NCI-H2029 (cell line): ENCODE measurements around the gene PDE6B.

Source experiments
- DNase-seq: peaks from one replicate; lab custom pipeline; 2025; lab: John Stamatoyannopoulos, UW

The PDE6B gene

DNA sequence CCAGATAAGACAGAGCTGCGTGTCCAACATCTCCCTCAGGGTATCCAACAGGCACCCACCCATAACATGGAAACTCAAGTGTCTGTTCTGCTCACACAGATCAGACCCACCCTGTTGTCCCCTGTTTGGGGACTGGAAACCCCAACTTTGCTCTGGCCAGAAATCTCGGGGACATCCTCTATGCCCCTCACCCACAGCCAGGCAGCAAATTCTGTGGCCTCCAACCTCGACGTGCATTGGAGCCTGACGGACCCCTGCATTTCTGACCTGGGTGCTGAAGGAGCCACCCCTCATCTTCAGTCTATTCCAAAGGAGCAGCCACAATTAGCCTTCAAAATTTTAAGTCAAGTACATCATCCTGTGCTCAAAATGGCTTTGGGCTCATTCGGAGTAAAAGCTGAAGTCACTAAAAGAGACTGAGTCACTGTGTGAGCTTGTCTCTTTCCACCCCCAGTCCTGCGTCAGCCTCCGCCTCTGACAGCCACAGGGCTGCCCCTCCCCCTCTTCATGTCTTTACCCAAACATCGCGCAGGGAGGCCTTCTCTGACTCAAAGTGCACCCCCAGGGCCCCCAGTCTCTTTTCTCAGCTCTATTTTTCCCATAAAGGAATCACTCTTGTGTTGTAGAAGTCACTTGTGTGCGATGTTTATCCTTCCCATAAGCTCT lies 24.4 kb upstream of the PDE6B start:
- no peak for DNase-seq

DNA sequence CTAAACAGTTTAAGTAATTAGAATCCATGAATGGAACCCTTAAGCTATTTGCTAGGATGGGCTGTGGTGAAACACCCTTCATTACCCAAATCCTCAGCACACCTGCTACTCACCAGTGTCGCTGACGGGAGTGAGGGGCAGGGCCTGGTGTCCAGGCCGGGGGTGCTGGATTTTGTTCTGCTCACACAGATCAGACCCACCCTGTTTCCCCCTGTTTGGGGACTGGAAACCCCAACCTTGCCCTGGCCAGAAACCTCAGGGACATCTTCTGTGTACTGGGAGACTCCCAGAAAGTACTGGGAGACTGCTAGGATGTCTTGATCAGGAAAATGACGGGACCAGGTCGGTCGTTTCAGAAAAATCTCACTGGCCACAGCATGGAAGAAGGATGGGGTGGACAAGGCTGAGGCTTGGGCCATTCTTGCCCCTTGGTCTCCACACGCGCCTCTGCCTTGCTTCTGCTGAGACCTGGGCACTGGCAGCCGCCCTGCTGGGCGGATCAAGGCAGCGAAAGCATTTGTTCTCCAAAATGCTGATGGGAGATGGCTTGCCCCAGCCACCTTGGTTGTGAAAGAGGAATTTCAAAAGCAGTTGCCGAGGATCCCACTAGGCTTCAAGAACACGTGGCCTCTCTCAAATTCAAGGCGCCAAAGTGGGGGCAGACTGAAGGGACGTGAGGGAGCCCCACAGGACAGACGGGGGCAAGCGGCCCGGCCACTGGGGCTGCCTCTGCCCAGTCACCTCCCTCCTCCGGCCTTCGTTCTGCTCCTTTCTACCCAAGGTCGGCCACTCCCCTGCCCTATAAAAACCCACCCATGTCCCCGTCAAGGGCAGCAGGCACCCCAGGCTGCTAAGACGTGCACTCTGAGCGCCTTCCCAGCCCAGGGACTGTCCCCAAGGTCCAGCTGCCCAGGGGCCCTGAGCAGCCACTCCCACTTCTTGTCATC lies 23.5 kb upstream of the PDE6B start:
- no peak for DNase-seq

DNA sequence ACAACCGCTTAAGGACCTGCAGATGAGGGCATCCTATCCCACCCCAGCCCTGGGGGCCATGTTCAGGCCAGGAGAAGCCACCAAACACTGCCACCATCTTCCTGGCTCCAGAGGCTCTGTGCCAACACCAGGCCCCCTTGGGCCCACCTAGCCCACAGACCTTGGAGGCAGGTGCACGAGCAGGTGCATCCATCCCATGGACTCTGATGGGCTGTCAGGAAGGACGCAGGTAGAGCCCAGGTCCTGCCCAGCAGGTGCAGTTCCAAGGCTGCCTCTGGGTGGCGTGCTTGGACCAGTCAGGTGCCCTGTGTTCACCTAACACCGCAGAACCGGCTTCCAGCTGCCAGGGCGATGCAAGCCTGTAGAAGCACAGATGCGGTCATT lies 22.8 kb upstream of the PDE6B start:
- peak; percentile 57 for DNase-seq

DNA sequence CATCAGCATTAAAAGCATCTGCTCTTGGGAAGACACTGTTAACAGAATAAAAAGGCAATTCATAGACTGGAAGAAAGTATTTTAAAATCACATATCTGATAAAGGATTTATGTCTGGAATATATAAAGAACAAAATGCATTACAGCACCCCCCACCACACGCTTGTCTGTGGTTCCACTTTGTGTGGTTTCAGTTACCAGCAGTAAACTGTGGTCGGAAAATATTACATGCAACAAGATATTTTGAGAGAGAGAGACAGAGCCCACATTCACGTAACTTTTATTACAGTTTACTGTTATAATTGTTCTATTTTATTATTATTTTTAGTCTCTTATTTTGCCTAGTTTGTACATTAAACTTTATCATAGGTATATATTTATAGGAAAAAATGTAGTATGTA lies 21.2 kb upstream of the PDE6B start:
- no peak for DNase-seq

DNA sequence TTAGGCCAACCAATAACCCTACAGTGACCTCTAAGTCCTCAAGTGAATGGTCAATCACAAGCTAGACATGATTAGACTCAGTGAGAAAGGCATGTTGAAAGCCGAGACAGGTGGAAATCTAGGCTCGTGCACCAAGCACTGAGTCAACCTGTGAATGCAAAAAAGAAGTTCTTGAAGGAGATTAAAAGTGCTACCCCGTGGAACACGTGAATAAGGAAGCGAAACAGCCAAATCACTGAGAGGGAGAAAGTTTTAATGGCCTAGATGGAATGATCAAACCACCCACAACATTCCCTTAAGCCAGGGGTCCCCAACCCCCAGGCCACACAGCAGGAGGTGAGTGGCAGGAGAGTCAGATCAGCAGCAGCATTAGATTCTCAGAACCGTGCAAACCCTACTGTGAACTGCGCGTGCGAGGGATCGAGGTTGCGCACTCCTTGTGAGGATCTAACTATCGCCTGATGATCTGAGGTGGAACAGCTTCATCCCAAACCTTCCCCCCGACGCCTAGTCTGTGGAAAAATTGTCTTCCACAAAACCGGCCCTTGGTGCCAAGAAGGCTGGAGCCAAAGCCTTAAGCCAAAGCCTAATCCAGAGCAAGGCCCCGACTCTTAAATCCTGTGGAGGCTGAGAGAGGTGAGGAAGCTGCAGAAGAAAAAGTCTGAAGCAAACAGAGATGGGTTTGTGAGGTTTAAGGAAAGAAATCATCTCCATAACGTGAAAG lies 19.5 kb upstream of the PDE6B start:
- DNase-seq = no peak

DNA sequence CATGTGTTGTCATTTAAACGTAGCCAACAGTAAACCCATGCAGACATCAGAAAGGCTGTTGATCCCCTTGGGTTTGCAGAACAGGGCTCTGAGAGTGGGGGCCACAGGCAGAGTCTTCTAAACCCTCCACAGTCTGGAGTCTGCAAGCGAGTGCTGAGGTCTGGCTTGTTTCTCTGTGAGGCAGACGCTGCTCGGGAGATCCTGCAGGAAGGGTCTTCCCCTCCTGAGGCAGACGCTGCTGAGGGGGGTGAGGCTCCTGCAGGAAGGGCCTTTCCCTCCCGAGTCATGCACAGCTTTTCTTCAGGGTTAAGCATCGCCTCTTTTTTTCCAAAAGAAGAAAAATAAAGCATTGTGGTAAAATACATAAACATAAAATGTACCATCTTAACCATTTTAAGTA lies 17.1 kb upstream of the PDE6B start:
- DNase-seq = no peak

DNA sequence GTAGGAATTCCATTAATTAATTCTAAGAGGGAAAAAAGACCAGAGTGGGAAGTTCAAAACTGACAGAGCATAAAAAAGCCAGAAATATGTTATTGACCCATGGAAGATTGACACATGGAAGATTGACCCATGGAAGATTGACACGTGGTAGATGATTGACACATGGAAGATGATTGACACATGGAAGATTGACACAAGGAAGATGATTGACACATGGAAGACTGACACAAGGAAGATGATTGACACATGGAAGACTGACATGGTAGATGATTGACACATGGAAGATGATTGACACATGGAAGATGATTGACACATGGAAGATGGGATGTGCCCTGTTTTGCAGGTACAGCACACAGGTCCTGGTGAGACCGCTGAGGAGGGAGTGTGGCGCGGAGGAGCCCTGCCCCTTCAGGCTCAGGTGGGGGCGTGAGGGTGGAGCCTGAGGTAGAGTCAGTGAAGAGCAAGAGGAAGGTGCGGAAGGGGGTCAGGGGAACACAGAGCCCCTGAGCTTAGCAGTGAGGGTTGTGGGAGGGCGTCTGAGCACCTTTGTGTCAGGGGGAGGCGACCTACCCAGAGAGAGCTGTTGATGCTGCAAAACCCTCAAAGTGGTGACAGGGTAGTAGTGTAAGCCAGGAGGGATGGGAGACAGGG lies 15.8 kb upstream of the PDE6B start:
- DNase-seq = no peak

DNA sequence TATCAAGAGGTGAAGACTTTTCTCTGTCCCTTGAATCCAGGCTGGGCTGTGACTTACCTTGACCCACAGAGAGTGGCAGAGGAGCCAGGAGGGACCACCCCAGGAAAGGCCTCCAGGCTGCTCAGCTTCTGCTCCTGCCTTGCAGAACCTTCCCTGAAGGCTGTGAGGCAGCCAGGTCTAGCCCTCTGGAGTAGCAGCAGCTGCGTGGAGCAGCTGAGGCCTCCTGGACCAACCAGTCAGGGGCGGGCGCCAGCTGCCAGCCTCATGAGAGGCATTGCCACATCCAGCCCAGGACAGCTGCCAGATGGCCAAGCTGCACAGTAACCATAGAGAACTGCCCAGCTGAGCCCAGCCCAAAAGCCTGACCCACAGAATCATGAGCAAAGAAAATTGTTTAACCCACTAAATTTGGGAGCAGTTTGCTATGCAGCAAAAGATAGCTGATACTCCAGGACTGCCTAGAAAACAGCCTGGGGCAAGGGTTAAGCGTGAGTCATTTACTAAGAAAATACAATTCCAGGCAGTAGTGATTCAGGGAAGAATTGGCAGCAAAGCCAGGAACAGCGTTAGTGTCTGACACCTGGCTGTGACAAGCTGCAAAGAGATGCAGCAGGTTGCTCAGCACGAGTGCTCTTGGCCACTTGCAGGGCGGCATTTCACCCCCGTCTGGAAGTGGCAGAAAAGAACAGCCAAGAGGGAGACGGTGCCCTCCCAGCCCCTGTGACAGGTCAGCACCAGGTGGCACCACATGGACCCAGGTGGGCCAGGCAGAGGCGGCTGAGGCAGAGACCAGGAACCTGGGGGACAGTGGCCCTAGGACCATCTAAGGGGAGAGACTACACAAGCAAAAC lies 14.7 kb upstream of the PDE6B start:
- peak; percentile 75 for DNase-seq

DNA sequence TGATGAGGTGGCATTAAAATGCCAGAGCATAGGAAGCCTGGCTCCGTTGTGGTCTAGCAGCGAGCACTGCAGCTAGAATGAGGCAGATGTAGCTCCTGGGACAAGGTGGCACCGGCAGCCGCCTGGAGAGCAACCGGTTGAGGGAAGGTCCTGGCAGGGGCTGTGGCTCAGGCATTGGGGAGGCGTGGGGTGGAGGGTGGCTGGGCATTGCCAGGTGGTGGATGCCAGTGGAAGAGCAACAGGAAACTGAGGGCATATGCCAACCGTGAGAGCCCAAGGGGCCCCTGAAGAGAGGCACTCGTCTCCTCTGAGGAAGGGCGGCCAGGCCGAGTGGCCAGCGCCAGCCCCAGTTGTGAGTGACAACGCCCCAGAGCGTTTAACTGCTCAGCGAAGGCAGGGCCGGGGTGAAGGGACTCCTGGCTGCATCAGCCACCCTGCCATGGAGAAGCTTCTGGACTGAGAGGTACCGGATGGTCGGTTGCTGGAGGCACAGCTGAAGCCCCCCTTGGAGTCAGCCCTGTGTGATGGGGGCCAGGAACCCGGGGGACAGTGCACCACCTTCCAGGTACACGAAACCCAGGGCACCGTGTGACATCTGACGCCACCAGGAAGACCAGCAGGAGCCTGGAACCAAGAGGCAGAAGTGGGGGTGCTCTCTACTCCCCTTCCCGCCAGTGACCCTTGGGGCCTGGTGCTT lies 13.2 kb upstream of the PDE6B start:
- no peak for DNase-seq

DNA sequence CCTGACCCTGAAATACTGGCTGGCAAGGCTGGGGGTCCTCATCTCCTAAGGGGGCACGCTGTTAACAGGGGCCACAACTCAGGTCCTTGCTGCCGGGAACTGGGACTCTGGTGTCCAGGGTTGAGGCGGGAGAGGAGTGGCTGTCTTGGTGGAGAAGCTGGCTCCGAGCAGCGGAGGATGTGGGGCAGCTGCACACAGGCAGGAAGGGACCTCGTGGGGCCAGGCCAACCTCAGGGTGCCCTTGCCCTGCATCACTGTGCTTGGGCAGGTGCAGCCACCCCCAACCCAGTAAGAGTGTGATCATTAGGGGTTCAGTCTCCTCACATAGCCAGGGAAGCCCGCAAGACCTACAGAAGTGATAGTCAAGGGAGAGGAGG lies 12.6 kb upstream of the PDE6B start:
- no peak for DNase-seq

DNA sequence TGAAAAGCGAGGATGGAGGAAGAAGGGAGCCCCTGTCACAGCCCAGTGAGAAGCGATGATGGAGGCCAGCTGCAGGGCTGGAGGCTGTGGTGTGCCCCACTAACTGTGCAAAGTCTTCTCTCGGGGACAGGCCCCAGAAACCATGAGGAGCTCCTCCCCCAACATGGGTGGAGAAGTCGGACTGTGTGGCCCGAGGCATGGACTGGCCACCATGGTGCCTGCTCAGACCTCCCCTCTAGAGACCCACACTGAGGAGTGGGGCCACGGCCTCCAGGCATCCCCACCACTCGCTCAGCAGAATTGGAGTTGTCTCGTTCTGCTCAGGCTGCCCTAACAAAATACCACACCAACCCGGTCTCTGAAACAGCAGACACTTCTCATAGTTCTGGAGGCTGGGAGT lies 12.2 kb upstream of the PDE6B start:
- no peak for DNase-seq

DNA sequence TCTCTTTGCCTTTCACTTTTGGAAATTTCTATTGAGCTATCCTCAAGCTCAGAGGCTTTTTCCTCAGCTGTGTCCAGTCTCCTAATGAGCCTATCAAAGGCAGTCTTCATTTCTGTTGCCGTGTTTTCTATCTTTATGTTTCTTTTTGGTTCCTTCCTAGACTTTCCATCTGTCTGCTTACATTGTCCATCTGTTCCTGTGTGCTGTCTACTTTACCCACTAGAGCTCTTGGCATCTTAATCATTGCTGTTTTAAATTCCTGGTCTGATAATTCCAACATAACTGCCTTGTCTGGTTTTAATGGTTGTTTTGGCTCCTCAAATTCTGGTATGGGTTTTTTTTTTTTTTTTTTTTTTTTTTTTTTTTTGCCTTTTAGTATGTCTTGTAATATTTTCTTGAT lies 9.3 kb upstream of the PDE6B start:
- no peak for DNase-seq

DNA sequence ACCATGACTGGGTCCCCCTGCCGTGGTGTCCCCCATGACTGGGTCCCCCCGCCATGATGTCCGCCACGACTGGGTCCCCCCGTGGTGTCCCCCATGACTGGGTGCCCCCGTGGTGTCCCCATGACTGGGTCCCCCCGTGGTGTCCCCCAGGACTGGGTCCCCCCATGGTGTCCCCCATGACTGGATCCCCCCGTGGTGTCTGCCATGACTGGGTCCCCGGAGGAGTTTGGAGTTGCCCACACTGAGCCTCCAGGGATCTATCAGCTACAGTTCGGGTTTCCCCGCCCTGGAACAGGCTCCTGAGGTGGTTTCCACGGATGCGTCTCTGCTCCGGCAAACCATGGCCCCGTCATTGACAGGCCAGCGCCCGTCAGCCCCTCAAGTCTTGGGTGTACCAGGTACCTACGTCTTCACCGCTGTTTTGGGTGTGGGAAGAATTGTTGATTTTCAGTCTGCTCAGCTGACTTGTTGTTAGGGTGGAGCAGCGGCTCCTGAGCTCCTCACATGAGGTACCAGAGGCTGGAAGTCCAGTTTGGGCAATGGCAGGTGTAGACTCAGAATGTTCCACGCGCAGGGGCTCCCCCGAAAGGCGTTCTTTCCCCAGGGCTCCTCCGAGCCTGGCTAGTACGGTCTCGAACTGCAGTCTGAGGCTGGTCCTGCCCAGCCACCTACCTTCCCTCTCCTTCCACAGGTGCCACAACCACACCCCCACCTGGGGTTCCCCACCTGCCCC lies 8.3 kb upstream of the PDE6B start:
- no peak for DNase-seq

DNA sequence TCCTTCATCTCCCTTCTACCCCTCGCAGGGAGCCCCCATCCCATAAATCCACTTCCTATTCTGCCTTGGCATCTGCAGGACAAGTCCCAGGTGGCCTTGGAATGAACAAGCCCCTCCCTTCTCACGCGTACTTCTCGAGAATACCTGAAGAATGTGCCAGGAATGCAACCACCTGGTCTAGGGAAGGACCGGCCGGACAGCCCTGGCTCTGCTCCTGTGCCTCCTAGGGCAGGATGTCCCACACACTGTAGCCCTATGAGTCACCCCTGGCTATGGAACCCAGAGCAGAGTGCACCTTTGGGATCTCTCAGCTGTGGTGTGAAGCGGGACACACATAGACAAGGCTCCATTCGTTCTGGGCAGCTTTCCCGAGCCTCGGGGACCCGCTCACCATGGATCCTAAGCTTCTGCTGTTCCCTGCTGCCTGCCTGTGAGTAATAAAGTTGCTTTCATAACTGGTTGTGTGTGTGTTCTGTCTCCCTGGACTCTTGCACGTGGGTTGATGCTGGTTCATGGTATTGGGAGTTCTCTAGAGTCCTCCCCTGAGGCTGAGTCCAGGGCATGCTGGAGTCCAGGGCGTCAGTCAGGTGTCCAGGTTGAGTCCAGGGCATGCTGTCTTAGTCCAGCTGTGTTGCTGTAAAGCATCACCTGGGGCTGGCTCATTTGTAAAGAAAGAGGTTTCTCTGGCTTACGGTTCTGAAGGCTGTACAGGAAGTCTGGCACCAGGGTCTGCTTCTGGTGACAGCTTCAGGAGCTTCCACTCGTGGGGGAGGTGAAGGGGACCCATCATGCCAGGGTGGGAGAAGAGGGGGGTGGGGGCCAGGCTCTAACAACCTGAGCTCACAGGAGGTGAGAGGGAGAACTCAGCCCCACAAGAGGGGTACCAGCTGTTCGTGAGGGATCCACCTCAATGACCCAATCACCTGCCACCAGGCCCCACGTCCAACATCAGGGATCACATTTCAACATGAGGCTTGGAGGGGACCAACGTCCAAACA lies 7.4 kb upstream of the PDE6B start:
- DNase-seq = no peak

DNA sequence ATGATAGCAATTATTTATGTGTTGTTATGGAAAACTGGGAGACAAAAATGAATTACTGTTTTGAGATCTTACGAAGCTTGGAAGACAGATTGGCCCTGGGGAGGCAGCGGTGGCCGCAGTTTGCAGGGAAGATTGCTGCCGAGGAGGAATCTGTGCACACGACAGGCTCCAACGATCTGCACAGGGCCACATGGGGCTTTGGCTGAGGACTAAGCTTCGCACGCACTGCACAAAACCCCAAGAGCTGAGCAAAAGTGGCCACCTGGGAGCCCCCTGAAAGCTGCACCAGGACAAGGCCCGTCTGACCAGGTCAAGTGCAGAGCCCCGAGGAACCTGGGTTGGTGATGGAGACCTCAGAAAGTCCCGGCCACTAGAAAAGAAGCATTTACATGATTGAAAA lies 5.2 kb upstream of the PDE6B start:
- no peak for DNase-seq

DNA sequence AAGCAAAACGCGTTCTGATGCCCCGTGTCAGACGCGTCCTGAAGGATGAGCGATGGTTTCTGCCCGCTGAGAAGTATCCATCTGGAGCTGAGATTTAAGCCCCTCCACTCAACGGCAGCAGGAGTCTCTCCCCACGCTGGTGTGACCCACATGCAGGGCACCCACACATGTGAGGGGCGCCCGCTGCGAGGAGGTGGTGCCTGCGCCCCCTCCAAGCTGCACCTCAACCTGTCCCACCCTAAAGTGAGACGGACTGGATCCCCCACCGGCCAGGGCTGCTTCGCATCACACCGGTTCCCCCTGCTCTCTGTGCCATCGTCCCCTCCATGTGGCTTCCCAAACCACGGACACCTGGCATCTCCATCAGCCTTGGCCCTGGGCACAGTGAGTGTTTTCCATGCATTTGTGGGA lies 4.5 kb upstream of the PDE6B start:
- DNase-seq = no peak

DNA sequence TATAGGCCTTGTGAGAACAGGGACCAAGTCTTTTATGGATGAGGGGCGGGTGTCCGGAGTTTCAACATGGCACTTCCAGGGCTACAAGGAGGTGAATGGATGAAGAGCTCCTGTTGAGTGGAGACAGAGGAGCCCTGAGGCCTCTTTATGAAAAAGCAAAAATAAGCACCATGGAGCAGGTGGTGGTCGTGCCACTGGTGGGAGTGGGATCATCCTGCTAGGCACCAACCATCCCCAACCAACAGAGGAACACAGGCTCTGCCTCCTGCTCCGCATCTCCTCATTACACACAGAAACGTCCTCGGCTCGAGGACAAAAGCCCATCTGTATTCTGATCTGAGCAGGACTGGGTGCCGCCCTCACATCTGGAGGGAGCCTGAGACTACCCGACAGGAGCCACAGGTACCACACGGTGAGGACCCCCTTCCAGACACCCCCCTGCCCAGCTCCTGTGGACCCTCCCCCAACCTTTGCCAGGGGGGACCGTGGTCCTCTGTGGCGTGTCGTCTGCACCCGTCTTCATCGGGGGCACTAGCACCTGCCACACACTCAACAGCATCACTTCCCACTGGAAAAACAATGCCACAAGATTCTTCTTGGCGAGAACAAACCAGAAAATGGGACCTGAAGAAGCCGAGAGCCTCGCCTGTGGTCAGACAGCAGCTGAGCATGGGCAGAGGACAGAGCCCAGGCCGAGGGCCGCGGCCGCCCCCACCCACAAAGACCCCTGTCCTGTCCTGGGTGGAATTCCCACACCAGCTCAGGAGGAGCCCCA lies 3.9 kb upstream of the PDE6B start:
- no peak for DNase-seq
